Measurements from ENCODE around the gene OPCML. TPM values are rescaled to one million over a fixed set of nuclear protein-coding genes. Genes with fewer than 3 reads are reported as not detected.
"Not testable (repeated sequence)": the region's sequence is repeated elsewhere in the genome, so short reads cannot be mapped to it uniquely, and the experiment has no call there.

The OPCML gene
- total RNA-seq, 4 donors from 2014 or later: not detected

- TF ChIP-seq POLR2A (IDR thresholded peaks at IDR 0.05): no peak
- TF ChIP-seq EP300 (IDR thresholded peaks at IDR 0.05; ENCODE audit: low read depth): no peak
- no peak for TF ChIP-seq POLR2AphosphoS5 (IDR thresholded peaks at IDR 0.05)
- TF ChIP-seq CTCF (IDR thresholded peaks at IDR 0.05): no peak
- Histone ChIP-seq H3K36me3 (no peaks in the 10 kb centered on the region), H3K27ac (no peak overlapping the region), H3K9me3 (peaks cover 0 to 3% of the 10 kb centered on the region in 2 donors), H3K4me1 (no peaks in the 10 kb centered on the region), H3K27me3 (no peaks in the 10 kb centered on the region), H3K4me3 (no peak overlapping the region)
- in situ Hi-C loops (cut with MboI; ENCODE audit: low pct_ligation_motif_present in 1 of 4, low pct_unique_long_range_greater_than_20kb in 1 of 4, low sequenced_read_pairs in 3 of 4) (loop anchor here in 1 of 4 donors (25.0 kb wide), 1 partner anchor 108 kb away; no protein-coding TSS in a partner anchor), intact Hi-C loops (cut with DNase I; ENCODE audit: low total_unique reads) (no loop called here)
- DNase-seq: no peak
Measured at GRCh38 chr11:132395434-132395833, 1136.9 kb downstream of the OPCML start.

- no peaks in the 10 kb centered on the region for H3K27me3 ChIP-seq
- H3K27ac ChIP-seq: no peak overlapping the region
- intact Hi-C loops (cut with DNase I; ENCODE audit: low total_unique reads): no loop called here
- in situ Hi-C loops (cut with MboI; ENCODE audit: low pct_ligation_motif_present in 1 of 4, low pct_unique_long_range_greater_than_20kb in 1 of 4, low sequenced_read_pairs in 3 of 4): loop anchor here in 1 of 4 donors (25.0 kb wide), 1 partner anchor 92 kb away; no protein-coding TSS in a partner anchor
- H3K4me3 ChIP-seq: no peak overlapping the region
- TF ChIP-seq POLR2AphosphoS5 (IDR thresholded peaks at IDR 0.05) (no peak), CTCF (IDR thresholded peaks at IDR 0.05) (no peak)
- no peaks in the 10 kb centered on the region for H3K4me1 ChIP-seq
- 96 to 100% methylated on average over 1 to 3 of the region's 3 CpGs for WGBS, 2 donors (ENCODE audit: low coverage in 1 of 2)
- H3K9me3 ChIP-seq: peaks cover 0 to 11% of the 10 kb centered on the region in 2 donors
- no peaks in the 10 kb centered on the region for H3K36me3 ChIP-seq
- no peak for DNase-seq
Measured at GRCh38 chr11:132379540-132379939, 1152.8 kb downstream of the OPCML start.

GRCh38 chr11:132373405-132374143, 1158.7 kb downstream of the OPCML start:
- in situ Hi-C loops (cut with MboI; ENCODE audit: low pct_ligation_motif_present in 1 of 4, low pct_unique_long_range_greater_than_20kb in 1 of 4, low sequenced_read_pairs in 3 of 4): no loop called here

GRCh38 chr11:132370114-132370513, 1162.2 kb downstream of the OPCML start:
- H3K27ac ChIP-seq; DNase-seq; in situ Hi-C loops (cut with MboI; ENCODE audit: low pct_ligation_motif_present in 1 of 4, low pct_unique_long_range_greater_than_20kb in 1 of 4, low sequenced_read_pairs in 3 of 4); intact Hi-C loops (cut with DNase I; ENCODE audit: low total_unique reads); H3K9me3 ChIP-seq; H3K36me3 ChIP-seq; H3K4me1 ChIP-seq; H3K27me3 ChIP-seq; H3K4me3 ChIP-seq: not testable (repeated sequence)

More at GRCh38 chr11:132373405-132374143, 1158.7 kb downstream of the OPCML start:
- H3K4me3 ChIP-seq: no peak overlapping the region
- no peaks in the 10 kb centered on the region for H3K36me3 ChIP-seq
- TF ChIP-seq POLR2AphosphoS5 (IDR thresholded peaks at IDR 0.05) (no peak), CTCF (IDR thresholded peaks at IDR 0.05) (no peak), EP300 (IDR thresholded peaks at IDR 0.05; ENCODE audit: low read depth) (no peak), POLR2A (IDR thresholded peaks at IDR 0.05) (no peak)
- intact Hi-C loops (cut with DNase I; ENCODE audit: low total_unique reads): no loop called here
- H3K4me1 ChIP-seq: no peaks in the 10 kb centered on the region
- WGBS, 2 donors (ENCODE audit: low coverage in 1 of 2): 84 to 92% methylated on average over 4 of the region's 4 CpGs
- no peak for DNase-seq
- H3K9me3 ChIP-seq: no peaks in the 10 kb centered on the region
- H3K27ac ChIP-seq: no peak overlapping the region
- H3K27me3 ChIP-seq: no peaks in the 10 kb centered on the region

GRCh38 chr11:132367293-132367692, 1165.0 kb downstream of the OPCML start:
- Histone ChIP-seq H3K27ac (no peak overlapping the region), H3K36me3 (no peaks in the 10 kb centered on the region), H3K9me3 (no peaks in the 10 kb centered on the region), H3K27me3 (no peaks in the 10 kb centered on the region), H3K4me3 (no peak overlapping the region), H3K4me1 (no peaks in the 10 kb centered on the region)
- in situ Hi-C loops (cut with MboI; ENCODE audit: low pct_ligation_motif_present in 1 of 4, low pct_unique_long_range_greater_than_20kb in 1 of 4, low sequenced_read_pairs in 3 of 4) (no loop called here), intact Hi-C loops (cut with DNase I; ENCODE audit: low total_unique reads) (no loop called here)
- WGBS, 2 donors (ENCODE audit: low coverage in 1 of 2): 84 to 100% methylated on average over 3 of the region's 3 CpGs
- no peak for TF ChIP-seq CTCF (IDR thresholded peaks at IDR 0.05)
- TF ChIP-seq EP300 (IDR thresholded peaks at IDR 0.05; ENCODE audit: low read depth): no peak
- no peak for TF ChIP-seq POLR2A (IDR thresholded peaks at IDR 0.05)
- TF ChIP-seq POLR2AphosphoS5 (IDR thresholded peaks at IDR 0.05): no peak
- no peak for DNase-seq

Measured in transverse colon (tissue), 4 donors.